Muscle layer of duodenum (tissue), 2 donors: ENCODE measurements around the gene DBF4B.
"Not testable (repeated sequence)": the region's sequence is repeated elsewhere in the genome, so short reads cannot be mapped to it uniquely, and the experiment has no call there.

ENCODE experiments used
- H3K27ac ChIP-seq: one replicate; pipeline ENCODE4 v1.7.0; 2013; ENCODE audit warnings: mild to moderate bottlenecking, low read length
- H3K27me3 ChIP-seq: one replicate; pipeline ENCODE4 v1.7.0; 2013; ENCODE audit warnings: low read depth, mild to moderate bottlenecking, control low read depth, low read length
- H3K36me3 ChIP-seq, 2 donors: one replicate each; pipeline ENCODE4 v1.7.0; 2013; ENCODE audit warnings: low read length in 2 of 2, control low read depth in 1 of 2, mild to moderate bottlenecking in 1 of 2; ENCODE audit not compliant: insufficient read depth in 2 of 2, control insufficient read depth in 1 of 2
- H3K4me1 ChIP-seq, 2 donors: one replicate each; pipeline ENCODE4 v1.7.0; 2013; ENCODE audit warnings: low read length in 2 of 2, mild to moderate bottlenecking in 2 of 2, control low read depth in 1 of 2, moderate library complexity in 1 of 2; ENCODE audit not compliant: insufficient read depth in 2 of 2, control insufficient read depth in 1 of 2
- H3K4me3 ChIP-seq, 2 donors: one replicate each; pipeline ENCODE4 v1.7.0; 2013; ENCODE audit warnings: low read length in 2 of 2, low read depth in 1 of 2, mild to moderate bottlenecking in 1 of 2
- H3K9me3 ChIP-seq, 2 donors: one replicate each; pipeline ENCODE4 v1.7.0; 2013; ENCODE audit warnings: low read length in 2 of 2, control low read depth in 1 of 2, mild to moderate bottlenecking in 1 of 2; ENCODE audit not compliant: control insufficient read depth in 1 of 2
- donor health status: healthy.

DBF4B gene

DNA sequence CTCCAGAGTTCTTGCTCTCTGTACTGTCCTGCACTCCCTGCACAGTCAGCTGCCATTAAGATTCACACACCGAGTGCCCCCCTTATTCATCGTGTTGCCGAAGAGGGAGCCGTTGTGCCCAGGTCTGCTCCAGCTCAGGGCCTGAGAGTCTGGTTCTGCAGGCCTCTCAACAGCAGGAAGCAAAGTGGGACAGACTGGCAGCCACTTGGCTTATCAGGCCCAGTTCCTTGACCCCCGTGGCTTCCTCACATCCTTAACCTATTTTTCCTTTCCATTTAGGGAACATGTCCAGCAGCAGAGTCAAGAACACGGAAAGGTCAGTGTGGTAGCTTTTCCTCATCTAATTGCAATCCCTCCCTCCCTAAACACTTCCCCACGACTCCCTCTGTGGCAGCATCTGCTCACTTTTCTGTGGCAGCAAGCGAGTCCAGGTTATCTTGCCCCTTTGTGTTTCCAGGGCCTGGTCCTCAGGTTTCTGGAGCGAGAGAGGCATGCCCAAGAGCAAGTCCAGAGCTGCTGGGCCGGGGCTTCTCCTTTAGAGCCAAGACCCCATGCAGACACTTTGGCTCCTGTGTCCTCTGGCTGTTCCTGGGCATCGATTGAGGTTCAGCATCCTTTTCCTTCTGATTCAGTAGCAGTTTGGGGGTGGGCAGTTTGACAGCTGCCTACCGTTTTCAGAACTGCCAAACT lies 28.2 kb downstream of the DBF4B start:
- no peak overlapping the region for H3K4me3 ChIP-seq
- no peaks in the 10 kb centered on the region for H3K4me1 ChIP-seq
- H3K9me3 ChIP-seq = no peaks in the 10 kb centered on the region
- no peaks in the 10 kb centered on the region for H3K27me3 ChIP-seq
- no peak overlapping the region for H3K27ac ChIP-seq
- peaks cover 4 to 13% of the 10 kb centered on the region in 2 donors for H3K36me3 ChIP-seq

DNA sequence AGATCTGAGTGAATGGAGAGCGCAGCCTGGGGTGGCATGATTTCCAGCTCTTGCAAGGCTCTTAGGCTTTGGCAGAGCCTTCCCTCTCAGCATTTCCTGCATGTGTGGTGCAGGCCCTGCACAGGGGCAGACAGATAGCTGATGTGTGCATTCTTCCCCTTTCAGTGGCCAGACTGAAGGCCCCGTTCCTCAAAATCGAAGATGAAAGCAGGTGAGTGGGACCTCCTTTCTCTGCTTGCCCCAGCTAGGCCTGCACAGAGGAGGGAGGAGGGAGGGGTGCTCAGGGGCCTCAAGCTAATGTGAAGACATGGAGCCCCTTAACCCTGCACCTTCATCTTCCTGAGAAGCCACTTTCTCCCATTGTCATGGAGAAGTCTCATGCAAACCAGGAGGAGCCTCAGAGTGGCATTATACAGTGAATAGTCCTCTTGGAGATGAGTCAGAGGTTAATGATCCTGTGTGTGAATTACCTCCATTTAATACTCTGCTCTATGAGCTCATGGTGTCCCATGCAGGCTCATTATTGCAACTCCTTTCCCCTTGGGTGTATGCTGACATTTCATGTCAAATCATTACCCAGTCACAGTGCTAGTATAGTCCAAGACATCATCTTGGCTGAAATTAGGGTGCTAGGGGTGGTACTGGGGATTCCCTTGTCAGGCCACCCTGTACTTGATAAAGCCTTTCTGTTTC lies 29.9 kb downstream of the DBF4B start:
- Histone ChIP-seq H3K9me3 (no peaks in the 10 kb centered on the region), H3K36me3 (peaks cover 4 to 15% of the 10 kb centered on the region in 2 donors)

DNA sequence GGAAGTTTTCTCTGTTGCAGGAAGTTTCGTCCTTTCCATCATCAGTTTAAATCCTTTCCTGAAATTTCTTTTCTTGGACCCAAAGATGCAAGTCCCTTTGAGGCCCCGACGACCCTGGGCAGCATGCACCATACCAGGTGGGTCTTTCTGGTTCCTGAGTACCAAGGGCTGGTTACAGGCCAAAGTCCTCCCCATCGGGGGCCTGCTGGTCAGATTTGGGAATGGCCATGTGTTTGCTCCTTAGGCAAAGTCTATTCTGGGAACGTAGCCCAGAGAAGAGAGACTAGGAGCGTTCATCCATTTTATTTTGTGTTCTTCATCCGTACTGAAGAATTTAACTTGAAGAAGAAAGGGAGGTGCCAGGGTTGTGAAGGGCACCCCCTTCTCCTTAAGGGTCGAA lies 32.9 kb downstream of the DBF4B start:
- no peak overlapping the region for H3K4me3 ChIP-seq
- H3K27me3 ChIP-seq = no peaks in the 10 kb centered on the region
- H3K4me1 ChIP-seq = no peaks in the 10 kb centered on the region
- H3K27ac ChIP-seq = no peak overlapping the region
- H3K36me3 ChIP-seq = peaks cover 4 to 15% of the 10 kb centered on the region in 2 donors
- no peaks in the 10 kb centered on the region for H3K9me3 ChIP-seq

More for the DNA sequence above, 29.9 kb downstream of the DBF4B start:
- Histone ChIP-seq H3K4me3 (no peak overlapping the region), H3K27me3 (no peaks in the 10 kb centered on the region), H3K4me1 (no peaks in the 10 kb centered on the region), H3K27ac (no peak overlapping the region)

DNA sequence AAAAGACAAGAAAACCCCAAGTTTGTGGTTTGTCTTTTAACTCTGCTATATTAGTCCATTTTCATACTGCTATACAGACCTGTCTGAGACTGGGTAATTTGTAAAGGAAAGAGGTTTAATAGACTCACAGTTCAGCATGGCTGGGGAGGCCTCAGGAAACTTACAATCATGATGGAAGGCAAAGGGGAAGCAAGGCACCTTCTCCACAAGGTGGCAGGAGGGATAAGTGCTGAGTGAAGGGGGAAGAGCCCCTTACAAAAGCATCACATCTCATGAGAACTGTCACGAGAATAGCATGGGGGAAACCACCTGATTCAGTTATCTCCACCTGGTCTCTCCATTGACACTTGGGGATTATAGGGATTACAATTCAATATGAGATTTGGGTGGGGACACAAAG lies 36.8 kb downstream of the DBF4B start:
- H3K4me3 ChIP-seq = no peak overlapping the region
- peaks cover 0 to 21% of the 10 kb centered on the region in 2 donors for H3K36me3 ChIP-seq
- H3K4me1 ChIP-seq = no peaks in the 10 kb centered on the region
- no peaks in the 10 kb centered on the region for H3K9me3 ChIP-seq
- H3K27me3 ChIP-seq = no peaks in the 10 kb centered on the region
- H3K27ac ChIP-seq = no peak overlapping the region

DNA sequence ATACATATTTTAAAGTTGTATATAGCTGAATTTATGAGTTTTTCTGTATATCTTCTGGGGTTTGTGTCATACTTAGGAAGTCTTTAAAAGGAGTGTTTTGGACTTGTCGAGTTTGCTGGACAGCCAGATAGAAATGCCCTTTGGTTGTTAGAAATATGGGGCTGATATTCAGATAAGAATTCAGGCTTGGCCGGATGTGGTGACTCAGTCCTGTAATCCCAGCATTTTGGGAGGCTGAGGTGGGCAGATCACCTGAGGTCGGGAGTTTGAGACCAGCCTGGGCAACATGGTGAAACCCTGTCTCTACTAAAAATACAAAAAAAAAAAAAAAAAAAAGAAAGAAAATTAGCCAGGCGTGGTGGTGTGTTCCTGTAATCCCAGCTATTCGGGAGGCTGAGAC lies 37.3 kb downstream of the DBF4B start:
- H3K4me1 ChIP-seq, H3K9me3 ChIP-seq, H3K27me3 ChIP-seq, H3K4me3 ChIP-seq, H3K27ac ChIP-seq: not testable (repeated sequence)
- H3K36me3 ChIP-seq = peaks cover 0 to 22% of the 10 kb centered on the region in 2 donors

DNA sequence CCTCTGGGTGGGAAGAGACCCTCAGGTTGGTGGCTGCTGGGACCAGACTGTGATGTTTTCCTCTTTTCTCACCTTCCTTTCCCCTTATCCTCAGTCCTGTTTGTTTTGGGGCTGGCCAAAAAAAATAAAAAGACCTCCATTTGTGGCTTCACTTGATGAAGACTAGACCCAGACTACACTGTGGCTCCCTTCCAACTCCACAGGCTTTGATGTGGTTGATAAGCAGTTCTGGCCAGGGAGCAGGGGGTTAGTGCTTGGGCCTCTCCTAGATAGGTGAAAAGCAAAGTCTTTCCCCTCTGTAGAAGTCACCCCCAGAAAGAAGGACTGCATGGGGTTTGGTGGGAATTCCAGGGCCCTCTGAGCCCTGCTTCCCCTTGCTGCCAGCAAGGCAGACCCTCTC lies 39.1 kb downstream of the DBF4B start:
- Histone ChIP-seq H3K9me3 (no peaks in the 10 kb centered on the region), H3K36me3 (peaks cover 0 to 14% of the 10 kb centered on the region in 2 donors), H3K4me1 (no peaks in the 10 kb centered on the region), H3K27ac (no peak overlapping the region), H3K27me3 (no peaks in the 10 kb centered on the region), H3K4me3 (no peak overlapping the region)

DNA sequence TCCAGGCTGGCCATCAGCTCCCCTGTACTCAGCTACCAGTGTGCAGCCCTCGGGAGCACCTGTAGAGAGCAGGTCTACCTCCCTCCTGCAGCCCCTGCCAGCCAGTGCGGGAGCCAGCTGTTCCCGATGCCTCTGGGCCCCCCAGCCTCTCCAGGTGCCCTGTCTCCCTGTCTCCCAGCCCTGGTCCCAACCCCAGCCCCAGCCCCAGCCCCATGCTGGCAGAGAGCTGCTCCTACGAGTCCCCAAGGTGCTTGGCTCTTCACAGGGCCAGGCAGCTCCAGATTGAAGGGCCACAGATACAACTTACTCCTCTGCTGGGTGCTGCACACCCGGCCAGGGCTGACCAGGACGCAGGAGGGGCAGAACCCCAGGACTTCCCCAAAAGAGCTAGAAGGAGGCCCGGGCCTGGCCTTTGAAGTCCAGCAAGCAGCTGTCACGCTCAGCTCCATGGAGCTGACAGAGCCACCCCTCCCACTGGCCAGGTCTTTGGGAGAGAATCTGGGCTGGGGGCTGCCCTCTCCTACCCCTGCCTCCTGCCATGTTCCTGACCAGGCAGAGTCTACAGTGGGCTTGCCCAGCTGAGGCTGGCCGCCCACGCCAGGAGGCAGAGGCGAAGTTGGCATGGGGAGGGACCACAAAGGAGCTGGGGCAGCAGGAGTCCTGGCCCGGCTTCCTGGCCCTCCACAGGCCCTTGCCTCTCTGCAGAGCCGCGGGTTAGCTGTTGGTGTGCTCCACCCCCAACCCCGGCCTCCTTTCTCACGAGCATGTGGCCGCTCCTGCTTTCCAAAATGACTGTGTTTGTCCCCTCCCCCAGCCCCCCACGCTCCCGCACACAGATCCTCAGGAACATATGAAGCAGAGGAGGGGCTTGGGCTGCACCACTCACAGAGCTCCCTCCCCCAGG lies 40.9 kb downstream of the DBF4B start:
- H3K4me1 ChIP-seq = no peaks in the 10 kb centered on the region
- peaks cover 0 to 14% of the 10 kb centered on the region in 2 donors for H3K36me3 ChIP-seq
- no peak overlapping the region for H3K27ac ChIP-seq
- H3K4me3 ChIP-seq = no peak overlapping the region
- H3K27me3 ChIP-seq = no peaks in the 10 kb centered on the region
- H3K9me3 ChIP-seq = no peaks in the 10 kb centered on the region

DNA sequence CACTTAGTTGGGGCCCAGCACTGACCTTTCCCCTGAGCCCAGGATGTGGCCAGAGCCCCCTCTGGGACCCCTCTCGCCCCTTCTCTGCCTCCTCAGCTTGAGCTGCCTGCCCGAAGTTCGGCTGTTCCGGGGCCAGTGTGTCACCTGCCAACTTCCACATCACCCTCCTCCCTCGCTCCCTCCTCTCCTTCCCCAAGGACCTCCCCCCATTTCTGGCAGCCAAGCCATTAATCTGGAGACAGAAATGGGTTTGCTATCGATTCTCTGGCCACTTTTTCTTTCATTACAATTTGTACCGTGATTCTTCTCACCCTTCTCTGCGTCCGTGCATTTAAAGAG lies 41.5 kb downstream of the DBF4B start:
- Histone ChIP-seq H3K9me3 (no peaks in the 10 kb centered on the region), H3K36me3 (peaks cover 0 to 14% of the 10 kb centered on the region in 2 donors), H3K27me3 (no peaks in the 10 kb centered on the region), H3K27ac (no peak overlapping the region), H3K4me3 (no peak overlapping the region), H3K4me1 (no peaks in the 10 kb centered on the region)

DNA sequence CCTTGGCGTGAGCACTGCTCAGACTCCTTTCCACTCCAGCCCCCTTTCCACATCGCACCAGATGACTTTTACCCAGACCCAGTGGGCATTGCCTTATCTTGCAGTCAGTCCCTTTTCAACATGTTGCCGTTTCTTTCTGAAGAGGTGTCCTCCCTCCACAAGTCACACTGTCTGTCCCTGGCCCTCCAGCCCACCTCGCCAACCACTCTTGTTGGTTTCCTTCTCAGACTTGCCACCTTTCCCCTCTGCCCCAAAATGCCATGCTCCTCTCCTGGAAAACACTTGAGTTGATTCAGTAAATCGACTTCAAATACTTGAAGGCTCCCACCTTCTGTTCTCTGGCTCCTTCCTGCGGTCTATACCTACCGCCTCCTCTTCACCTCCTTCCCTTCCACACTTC lies 42.9 kb downstream of the DBF4B start:
- H3K4me1 ChIP-seq = no peaks in the 10 kb centered on the region
- no peak overlapping the region for H3K4me3 ChIP-seq
- H3K27ac ChIP-seq = no peak overlapping the region
- no peaks in the 10 kb centered on the region for H3K9me3 ChIP-seq
- H3K36me3 ChIP-seq = peaks cover 0 to 14% of the 10 kb centered on the region in 2 donors
- no peaks in the 10 kb centered on the region for H3K27me3 ChIP-seq

DNA sequence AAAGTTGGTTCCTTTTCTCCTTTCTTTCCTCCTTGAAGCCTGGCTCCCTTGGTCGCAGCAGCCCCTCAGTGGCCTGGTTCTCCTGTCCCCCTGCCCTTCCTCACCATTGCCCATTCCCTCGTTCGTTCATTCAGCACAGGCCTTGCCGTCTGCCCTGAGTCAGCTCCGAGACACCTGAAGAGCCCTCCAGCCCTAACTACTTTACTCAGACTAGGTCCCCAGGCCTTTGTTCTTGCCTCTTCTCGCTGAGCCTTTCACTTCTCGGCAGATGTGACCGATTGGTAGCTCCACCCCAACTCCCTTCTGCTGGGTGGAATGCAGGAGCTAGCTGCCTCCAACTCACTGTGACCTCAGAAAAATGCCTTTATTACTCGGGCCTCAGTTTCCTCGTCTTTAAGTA lies 43.3 kb downstream of the DBF4B start:
- Histone ChIP-seq H3K27ac (no peak overlapping the region), H3K4me3 (no peak overlapping the region), H3K36me3 (peaks cover 0 to 14% of the 10 kb centered on the region in 2 donors)

More for the DNA sequence above, 43.3 kb downstream of the DBF4B start:
- no peaks in the 10 kb centered on the region for H3K27me3 ChIP-seq
- no peaks in the 10 kb centered on the region for H3K4me1 ChIP-seq
- H3K9me3 ChIP-seq = no peaks in the 10 kb centered on the region
